ENCODE results near the gene ST8SIA1. TPM values are rescaled to one million over a fixed set of nuclear protein-coding genes. Genes with fewer than 3 reads are reported as not detected.

The ST8SIA1 gene
- total RNA-seq, 6 experiments from 2014 or later, result 0.16 to 0.37 (median 0.35) TPM; not detected in 3

DNA sequence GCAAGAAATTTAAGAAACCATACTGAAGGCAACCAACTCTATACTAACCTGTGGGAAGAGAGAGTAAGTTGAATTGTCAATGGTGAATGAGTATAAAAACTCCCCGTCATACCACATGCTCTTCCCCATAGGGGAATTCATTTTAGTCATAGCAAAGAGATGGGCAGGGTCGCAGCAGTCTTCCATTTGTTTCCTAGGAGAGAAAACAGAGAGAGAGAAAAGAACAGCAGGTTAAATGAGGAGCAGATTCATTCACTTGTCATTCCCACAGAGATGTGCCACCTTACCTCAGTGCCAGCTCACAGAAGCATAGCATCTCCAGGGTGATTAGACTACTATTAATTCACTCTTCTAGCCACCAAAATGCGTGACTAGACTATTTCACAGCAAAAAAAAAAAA lies 47.4 kb downstream of the ST8SIA1 start:
- TF ChIP-seq, protein P1, sequence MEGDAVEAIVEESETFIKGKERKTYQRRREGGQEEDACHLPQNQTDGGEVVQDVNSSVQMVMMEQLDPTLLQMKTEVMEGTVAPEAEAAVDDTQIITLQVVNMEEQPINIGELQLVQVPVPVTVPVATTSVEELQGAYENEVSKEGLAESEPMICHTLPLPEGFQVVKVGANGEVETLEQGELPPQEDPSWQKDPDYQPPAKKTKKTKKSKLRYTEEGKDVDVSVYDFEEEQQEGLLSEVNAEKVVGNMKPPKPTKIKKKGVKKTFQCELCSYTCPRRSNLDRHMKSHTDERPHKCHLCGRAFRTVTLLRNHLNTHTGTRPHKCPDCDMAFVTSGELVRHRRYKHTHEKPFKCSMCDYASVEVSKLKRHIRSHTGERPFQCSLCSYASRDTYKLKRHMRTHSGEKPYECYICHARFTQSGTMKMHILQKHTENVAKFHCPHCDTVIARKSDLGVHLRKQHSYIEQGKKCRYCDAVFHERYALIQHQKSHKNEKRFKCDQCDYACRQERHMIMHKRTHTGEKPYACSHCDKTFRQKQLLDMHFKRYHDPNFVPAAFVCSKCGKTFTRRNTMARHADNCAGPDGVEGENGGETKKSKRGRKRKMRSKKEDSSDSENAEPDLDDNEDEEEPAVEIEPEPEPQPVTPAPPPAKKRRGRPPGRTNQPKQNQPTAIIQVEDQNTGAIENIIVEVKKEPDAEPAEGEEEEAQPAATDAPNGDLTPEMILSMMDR (IDR thresholded peaks at IDR 0.05), result no peak
- TF ChIP-seq POLR2A (IDR thresholded peaks at IDR 0.05), result no peak
- H3K27me3 ChIP-seq, result no peaks in the 10 kb centered on the region
- no peaks in the 10 kb centered on the region for H3K9me3 ChIP-seq
- DNase-seq (no peak), ATAC-seq (no peak)
- no peaks in the 10 kb centered on the region for H3K4me1 ChIP-seq
- intact Hi-C loops (cut with DNase I), result no loop called here
- H3K36me3 ChIP-seq, result no peaks in the 10 kb centered on the region
- H3K4me3 ChIP-seq, result no peak overlapping the region
- H3K27ac ChIP-seq, result no peak overlapping the region
- WGBS (ENCODE audit: insufficient coverage, low coverage, low lambda C conversion rate, missing lambda C conversion rate), result 61% methylated on average over 3 of the region's 3 CpGs

DNA sequence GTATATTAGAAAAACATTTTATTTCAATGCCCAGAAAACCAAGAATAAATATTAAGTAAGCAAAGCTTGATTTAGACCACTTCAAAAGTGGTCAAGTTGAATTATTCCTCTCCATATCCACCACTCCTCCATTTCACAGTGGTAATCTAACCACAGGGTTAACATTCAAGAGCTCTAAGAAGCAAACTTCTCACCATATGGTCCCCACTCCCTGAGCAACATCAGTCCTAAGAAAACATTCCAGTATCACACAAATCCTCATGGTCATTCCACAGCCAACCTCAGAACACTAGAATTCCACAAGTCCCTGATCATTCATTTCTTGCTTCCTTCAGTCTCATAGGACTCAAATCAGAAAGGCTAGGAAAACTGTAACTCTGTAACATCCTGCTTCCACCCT lies 47.9 kb downstream of the ST8SIA1 start:
- intact Hi-C loops (cut with DNase I), result no loop called here
- TF ChIP-seq POLR2A (IDR thresholded peaks at IDR 0.05), result no peak
- TF ChIP-seq, protein P1 (IDR thresholded peaks at IDR 0.05), result no peak
- H3K9me3 ChIP-seq, result no peaks in the 10 kb centered on the region
- no peak overlapping the region for H3K27ac ChIP-seq
- no peak for ATAC-seq
- no peaks in the 10 kb centered on the region for H3K4me1 ChIP-seq
- H3K27me3 ChIP-seq, result no peaks in the 10 kb centered on the region
- DNase-seq, result no peak
- H3K4me3 ChIP-seq, result no peak overlapping the region
- no peaks in the 10 kb centered on the region for H3K36me3 ChIP-seq

DNA sequence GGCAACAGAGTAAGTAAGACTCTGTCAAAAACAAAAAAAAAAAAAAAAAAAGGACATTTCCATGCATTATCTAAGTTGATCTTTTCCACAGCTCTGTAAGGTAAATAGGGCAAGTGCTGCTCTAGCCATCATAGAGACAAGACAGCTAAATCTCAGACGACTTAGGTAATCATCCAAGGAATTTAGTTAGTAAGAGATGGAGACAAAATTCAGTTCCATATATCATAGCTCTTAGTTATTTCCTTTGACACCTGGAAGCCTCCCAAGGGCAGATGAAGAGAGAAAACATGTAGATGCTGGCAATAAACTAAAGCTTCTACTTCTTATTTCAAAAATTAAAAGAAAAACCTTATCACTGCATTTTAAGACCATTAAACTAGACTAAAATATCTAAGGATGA lies 48.7 kb downstream of the ST8SIA1 start:
- Histone ChIP-seq H3K36me3 (no peaks in the 10 kb centered on the region), H3K27ac (no peak overlapping the region), H3K27me3 (no peaks in the 10 kb centered on the region), H3K9me3 (no peaks in the 10 kb centered on the region), H3K4me1 (no peaks in the 10 kb centered on the region), H3K4me3 (no peak overlapping the region)
- WGBS (ENCODE audit: insufficient coverage, low coverage, low lambda C conversion rate, missing lambda C conversion rate), result 36% methylated on average over 1 of the region's 1 CpG
- intact Hi-C loops (cut with DNase I), result no loop called here
- no peak for ATAC-seq
- DNase-seq, result no peak
- TF ChIP-seq, protein P1 (IDR thresholded peaks at IDR 0.05), result no peak
- no peak for TF ChIP-seq POLR2A (IDR thresholded peaks at IDR 0.05)

DNA sequence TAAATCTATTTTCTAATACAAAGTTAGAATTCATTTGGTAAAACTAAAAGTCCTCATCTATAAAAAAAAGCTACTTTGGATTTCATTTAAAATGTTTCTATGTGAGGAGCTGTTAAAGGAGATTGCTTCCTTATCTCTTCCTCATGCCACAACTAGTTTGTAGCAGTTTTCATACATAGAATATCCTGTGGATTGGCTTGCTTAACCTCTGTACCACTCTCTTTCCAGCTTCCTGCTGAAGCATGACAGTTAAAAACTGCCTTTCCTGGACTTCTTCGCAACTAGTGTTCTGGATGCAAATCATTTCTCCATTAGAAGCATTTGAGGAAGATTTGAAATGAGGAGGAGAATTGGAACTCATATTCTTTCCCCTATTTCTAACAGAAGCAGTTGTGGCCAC lies 49.6 kb downstream of the ST8SIA1 start:
- ATAC-seq (no peak), DNase-seq (no peak)
- no peaks in the 10 kb centered on the region for H3K27me3 ChIP-seq
- H3K4me3 ChIP-seq, result no peak overlapping the region
- no peak overlapping the region for H3K27ac ChIP-seq
- TF ChIP-seq POLR2A (IDR thresholded peaks at IDR 0.05), result no peak
- TF ChIP-seq, protein P1 (IDR thresholded peaks at IDR 0.05), result no peak
- H3K4me1 ChIP-seq, result no peaks in the 10 kb centered on the region
- no peaks in the 10 kb centered on the region for H3K36me3 ChIP-seq
- 27% methylated on average over 1 of the region's 1 CpG for WGBS (ENCODE audit: insufficient coverage, low coverage, low lambda C conversion rate, missing lambda C conversion rate)
- intact Hi-C loops (cut with DNase I), result no loop called here
- H3K9me3 ChIP-seq, result no peaks in the 10 kb centered on the region

DNA sequence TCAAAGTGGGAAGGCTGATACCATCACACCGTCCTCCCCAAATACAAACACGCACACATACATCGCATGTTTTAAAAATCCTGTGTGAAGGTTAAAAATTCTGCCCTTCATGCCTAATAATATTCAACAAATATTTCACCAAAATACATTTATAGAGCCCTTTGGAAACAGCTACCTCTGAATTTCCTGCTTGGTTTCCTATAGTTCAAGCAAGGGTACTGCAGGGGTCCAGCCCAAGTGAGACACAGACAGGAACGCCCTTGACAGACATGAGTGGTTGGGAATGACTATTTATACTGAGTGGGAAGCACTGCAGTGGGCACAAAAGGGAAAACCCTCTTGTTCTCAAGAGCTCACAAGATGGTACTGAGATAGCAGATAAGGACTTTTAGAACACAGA lies 51.0 kb downstream of the ST8SIA1 start:
- WGBS (ENCODE audit: insufficient coverage, low coverage, low lambda C conversion rate, missing lambda C conversion rate), result 53% methylated on average over 4 of the region's 4 CpGs
- intact Hi-C loops (cut with DNase I), result no loop called here
- Histone ChIP-seq H3K27ac (no peak overlapping the region), H3K4me1 (no peaks in the 10 kb centered on the region), H3K27me3 (no peaks in the 10 kb centered on the region), H3K4me3 (no peak overlapping the region), H3K9me3 (no peaks in the 10 kb centered on the region), H3K36me3 (no peaks in the 10 kb centered on the region)
- TF ChIP-seq POLR2A (IDR thresholded peaks at IDR 0.05), result no peak
- TF ChIP-seq, protein P1 (IDR thresholded peaks at IDR 0.05), result no peak
- ATAC-seq (no peak), DNase-seq (no peak)

Measured in right lobe of liver (tissue), 6 donors.